Stimulated activated CD8-positive, alpha-beta memory T cell treated with anti-CD3 and anti-CD28 coated beads, Interleukin-4, amount 100 ng/mL, for 1 hour (primary cell): ENCODE data around the gene MRPS22.

Experiments used
- DNase-seq, 2 donors: peaks; one replicate each; pipeline ENCODE4 v3.0.0-alpha.2; 2020; ENCODE audit warnings: low read depth in 2 of 2, low spot score in 1 of 2

The MRPS22 gene

GRCh38 chr3:139343895-139344856, at the start of gene MRPS22:
Gene MRPS22, plus strand, starts transcription at chr3:139344020. Its CDS starts 7 bp downstream, at chr3:139344027.
- DNase-seq: peak; percentile 55 to 63

DNA sequence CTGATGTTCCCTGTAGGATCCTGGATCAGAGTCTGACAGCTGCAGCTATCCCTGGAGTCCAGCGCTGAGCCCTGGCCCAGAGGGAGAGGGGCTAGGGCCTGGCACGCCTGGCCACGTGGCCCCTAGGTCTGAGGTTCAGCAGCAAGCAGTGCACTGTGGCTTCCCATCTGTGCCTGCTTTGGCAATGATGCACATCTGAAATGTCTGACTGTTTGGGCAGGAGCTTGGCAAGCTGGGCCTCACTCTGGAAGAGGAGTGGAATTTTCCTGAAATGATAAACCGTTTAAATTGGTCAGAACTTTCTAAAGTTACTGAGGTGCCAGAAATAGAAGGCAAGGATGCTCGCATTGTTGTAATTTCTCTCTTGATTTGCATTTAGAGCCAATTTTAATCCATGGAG, 48.8 kb upstream of the MRPS22 start:
- DNase-seq: no peak

- no peak for DNase-seq
Observed at GRCh38 chr3:139296141-139296718, 47.6 kb upstream of the MRPS22 start.

GRCh38 chr3:139297588-139298311, 46.1 kb upstream of the MRPS22 start:
- no peak for DNase-seq

- no peak for DNase-seq
Observed at GRCh38 chr3:139299261-139300132, 44.3 kb upstream of the MRPS22 start.

DNA sequence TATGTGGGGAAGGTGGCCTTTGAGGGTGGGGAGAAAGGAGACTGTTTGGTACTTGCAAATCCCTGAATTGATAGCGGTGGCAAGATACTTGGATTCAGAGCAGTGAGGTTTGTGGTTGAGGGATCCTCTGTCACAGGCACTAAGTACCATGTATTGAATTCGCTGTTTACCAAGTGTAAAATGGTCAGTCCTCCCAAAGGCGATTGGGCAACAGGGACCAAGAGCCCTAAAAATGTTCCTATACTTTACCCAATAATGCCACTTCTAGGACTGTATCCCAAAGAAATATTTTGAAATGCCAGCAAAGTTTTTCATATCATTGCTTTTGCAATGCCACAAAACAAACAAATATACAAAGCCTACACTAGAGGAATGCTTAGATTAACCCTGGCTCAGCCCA, 43.4 kb upstream of the MRPS22 start:
- no peak for DNase-seq

DNA sequence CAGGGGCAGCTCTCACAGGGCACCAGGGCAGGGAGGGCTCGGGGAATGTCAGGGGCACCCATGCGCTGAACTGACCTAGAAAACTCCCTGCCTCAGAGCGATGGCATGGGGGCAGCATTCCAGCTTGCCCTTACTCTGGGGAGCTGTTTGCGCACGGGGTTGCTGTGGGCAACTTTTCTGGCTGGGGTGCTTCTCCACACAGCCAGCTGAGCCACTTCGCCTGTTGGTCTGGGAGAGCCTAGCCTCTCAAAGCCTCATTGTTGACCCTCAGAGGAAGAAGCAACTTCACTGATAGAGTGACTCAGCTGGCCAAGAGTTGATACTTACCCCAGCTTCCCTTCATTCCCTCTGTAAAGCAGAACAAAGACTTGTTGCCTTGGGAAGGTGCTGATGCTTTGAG, 42.6 kb upstream of the MRPS22 start:
- no peak for DNase-seq

- no peak for DNase-seq
Observed at GRCh38 chr3:139301654-139302053, 42.2 kb upstream of the MRPS22 start.

DNA sequence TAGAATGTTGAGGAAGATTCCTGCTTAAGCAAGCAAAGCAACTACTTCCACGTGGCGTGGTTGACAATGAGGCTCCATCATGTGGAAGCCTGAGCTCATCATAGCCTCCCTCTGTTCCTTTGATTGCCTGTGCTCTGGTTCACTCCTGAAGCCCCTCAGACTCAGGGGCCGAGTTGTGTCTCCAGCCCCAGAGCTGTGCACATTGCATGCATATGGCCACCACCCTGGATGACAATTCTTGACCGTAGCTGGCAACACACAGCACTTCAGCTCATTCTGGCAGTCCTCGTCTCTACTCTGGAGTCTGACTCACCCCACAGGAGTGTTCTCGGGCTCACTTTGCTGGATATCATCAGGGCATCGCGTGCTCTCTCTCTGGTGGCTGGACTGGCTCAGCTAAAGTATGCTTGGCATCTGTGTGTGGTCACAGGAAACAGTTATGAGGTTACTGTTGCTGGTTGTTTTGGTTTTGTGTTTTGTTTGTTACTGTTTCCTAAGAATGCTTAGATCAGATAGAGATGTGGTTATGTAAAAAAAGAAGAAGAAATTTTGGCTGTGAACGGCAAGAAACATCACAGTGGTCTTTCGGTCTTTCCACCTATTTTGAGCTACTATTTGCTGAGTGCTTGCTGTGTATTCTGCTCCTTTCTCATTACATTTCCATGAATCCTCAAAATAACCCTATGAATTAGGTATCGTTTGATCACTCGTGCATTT, 41.6 kb upstream of the MRPS22 start:
- DNase-seq: no peak

DNA sequence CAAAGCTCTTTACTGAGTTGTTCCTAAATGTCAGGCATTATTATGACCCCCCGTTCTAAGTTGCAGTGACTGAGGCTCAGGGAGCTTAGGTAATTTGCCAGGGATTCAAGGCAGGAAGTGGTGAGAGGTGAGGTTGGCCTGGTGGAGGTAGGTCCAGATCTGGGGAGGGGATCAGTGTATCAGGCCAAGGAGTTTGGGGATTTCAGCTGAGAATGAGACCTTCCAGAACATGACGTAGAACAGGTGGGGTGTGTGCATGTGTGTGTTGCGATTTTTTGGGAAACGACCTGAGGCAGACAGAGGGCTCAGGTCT, 41.1 kb upstream of the MRPS22 start:
- DNase-seq: no peak

GRCh38 chr3:139303216-139303615, 40.6 kb upstream of the MRPS22 start:
- no peak for DNase-seq

- no peak for DNase-seq
Observed at GRCh38 chr3:139304383-139304782, 39.4 kb upstream of the MRPS22 start.

DNA sequence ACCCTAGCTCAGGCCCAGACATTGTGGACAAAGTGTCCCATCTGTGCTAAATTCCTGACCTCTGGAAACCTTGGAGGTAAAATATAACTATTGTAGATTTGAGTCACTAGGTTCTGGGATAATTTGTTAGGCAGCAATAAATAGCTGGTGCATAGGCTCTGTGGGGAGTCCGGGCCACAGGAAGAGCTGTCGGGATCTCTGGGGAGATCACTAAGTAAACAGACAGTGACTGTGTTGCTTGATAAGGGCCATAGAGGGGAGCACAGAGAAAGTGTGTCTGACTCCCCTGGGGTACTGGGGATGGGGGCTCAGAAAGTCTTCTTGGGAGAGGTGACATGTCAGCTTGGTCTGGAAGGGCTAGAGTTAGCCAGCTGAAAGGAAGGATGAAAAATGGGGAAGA, 37.7 kb upstream of the MRPS22 start:
- no peak for DNase-seq

DNA sequence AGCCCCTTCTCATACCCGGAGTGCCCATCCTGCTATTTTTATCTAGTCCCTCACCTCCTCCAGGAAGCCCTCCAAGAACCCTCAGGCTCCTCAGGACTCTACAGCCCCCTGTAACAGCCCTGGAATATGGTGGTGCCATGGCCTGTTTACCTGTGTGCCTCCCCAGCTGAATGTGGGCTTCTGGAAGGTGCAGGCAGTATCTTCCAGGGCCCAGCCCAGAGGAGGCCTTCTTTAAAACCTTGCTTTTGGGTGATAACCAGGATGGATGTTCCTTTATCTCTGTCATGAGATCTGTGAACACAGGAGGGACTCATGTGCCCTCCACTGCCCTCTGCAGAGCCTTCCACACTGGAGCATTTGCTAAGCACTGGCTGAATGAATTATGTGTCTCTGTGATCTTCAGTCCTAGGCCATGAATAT, 36.7 kb upstream of the MRPS22 start:
- DNase-seq: no peak

GRCh38 chr3:139307601-139308555, 35.9 kb upstream of the MRPS22 start:
- no peak for DNase-seq

DNA sequence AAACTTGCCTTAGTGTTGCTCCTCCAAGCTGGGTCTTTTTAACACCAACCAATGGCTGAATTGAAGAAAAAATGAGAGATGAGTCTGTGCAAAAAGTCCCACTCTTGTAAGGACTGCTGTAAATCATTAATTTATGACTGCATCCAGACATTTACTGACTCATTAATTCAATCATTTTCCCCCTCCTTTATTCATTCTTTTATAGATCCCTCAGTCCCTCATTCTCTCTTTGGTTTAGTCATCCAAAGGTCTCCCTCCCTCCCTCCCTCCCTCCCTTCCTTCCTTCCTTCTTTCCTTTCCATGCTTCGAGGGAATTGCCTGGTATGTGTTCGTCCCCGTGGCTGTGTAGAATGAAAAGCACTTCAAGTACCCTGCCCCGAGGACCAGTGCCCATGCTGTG, 35.3 kb upstream of the MRPS22 start:
- DNase-seq: no peak

DNA sequence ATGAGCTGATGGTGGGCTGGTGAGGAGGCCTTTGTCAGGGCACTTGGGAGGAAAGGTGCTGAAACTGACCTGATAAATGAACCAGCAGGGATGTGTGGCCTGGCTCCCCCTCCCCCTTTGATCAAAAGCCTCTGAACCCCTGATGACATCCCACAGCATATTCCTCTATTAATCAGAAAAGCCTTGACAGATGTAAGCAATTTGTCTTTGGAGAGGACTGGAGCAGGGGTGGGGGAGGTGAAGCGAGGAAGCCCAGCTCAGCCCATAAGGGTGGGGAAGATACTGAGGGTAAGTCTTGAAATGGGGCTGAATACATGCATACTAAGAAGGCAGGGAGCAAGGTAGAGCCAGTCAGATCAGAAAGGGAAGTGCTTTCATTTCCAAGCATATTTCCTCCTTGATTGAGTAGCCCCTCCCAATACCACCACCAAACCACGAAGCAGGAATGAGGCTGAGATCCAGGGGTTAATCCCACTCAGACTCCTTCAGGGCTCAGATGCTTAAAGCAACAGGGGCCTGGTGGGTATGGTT, 34.7 kb upstream of the MRPS22 start:
- DNase-seq: no peak

DNA sequence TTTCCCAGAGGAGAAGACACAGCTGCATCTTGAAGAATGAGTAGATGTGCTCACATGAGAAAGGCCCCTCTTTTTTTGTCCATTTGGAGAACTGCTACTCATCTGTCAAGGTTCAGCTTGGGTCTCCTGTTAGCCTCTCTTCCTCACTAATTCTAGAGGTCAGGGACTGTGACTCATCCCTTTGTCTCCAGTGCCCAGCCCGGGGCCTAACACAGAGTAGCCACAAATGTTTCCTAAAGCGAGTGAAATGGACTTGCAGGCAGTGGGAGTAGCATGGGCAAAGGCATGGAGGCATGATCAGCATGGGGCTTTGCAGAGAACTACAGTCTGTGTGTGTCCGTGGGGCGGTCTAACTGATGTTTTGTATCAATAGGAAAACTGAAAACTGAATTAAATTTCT, 33.9 kb upstream of the MRPS22 start:
- DNase-seq: no peak

DNA sequence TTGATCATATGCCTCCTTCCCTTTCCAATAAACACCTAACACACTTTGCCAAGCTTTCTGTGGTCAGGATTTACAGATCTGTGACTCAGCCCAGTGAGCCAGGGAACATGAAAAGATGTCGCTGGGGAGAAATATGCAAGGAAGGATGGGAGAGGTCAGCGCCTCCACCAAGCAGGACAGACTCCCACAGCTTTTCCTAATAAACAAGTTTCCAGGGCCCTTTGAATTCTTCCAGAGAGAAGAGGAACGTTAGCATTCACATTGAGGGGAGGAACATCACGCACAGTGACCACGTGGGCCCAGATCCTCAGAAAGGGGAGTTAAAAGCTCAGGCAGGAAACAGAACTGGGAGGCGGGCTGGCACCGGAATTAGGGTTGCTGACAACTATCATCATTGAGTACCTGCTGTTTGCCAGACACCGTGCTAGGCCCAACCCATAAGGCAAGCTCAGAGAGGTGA, 33.3 kb upstream of the MRPS22 start:
- no peak for DNase-seq
